Fibroblast of lung (primary cell): ENCODE measurements around the gene CDC37.

Experiments
- EZH2 ChIP-seq: IDR thresholded peaks from 2 replicates; pipeline ENCODE4 v1.5.1; 2012; ENCODE audit warnings: low read length, control low read depth, mild to moderate bottlenecking; ENCODE audit errors: missing control alignments
- TF ChIP-seq, protein P1 (sequence below), 2 donors: IDR thresholded peaks in 1 of 2; conservative IDR thresholded peaks in 1 of 2; 1 replicate in 1 of 2; 2 replicates in 1 of 2; pipeline ENCODE4 v1.5.1; 2011 to 2012; ENCODE audit warnings: low read length in 2 of 2, control low read depth in 1 of 2, inconsistent platforms in 1 of 2, low read depth in 1 of 2, mild to moderate bottlenecking in 1 of 2

DNA sequence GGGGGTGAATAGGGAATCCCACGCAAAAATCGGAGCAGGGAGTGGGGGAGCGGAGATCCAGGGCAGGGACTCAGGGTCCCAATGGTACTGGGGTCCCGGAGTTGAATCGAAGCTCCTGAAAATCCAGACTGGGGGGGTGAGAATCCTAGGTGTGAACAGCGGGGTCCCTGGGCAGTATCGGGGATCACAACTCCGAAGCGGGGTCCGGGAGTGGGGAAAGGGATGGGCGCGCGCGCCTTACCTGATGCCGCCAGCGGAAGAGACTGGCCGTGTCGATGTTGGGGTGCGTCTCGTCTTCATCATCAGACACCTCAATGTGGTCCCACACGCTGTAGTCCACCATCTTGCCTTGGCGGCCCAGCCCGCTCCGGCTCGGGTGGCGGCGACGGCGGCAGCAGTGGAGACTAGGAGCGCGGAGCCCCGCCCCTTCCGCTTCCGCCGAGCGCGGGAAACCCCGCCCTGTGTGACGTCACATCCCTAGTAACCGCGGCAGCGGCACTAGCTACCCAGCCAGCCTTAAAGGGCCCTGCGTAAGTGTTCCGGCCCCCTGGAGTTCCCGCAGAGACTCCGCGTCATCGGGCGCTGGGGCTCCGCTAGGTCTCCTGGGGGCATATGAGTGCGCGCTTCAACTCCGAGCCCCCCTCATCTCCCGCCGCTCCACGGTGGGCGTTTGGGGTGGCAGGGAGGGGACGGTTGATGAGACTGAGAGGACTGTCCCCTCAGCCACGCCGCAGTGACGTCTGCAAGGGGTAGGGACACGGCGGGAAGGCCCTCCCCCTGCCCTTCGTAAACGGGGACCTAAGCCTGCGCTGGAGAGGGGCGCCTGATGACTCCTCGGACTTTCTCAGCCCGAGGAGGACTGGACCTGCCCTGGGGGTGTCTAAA lies at the start of gene CDC37:
- TF ChIP-seq, protein P1, sequence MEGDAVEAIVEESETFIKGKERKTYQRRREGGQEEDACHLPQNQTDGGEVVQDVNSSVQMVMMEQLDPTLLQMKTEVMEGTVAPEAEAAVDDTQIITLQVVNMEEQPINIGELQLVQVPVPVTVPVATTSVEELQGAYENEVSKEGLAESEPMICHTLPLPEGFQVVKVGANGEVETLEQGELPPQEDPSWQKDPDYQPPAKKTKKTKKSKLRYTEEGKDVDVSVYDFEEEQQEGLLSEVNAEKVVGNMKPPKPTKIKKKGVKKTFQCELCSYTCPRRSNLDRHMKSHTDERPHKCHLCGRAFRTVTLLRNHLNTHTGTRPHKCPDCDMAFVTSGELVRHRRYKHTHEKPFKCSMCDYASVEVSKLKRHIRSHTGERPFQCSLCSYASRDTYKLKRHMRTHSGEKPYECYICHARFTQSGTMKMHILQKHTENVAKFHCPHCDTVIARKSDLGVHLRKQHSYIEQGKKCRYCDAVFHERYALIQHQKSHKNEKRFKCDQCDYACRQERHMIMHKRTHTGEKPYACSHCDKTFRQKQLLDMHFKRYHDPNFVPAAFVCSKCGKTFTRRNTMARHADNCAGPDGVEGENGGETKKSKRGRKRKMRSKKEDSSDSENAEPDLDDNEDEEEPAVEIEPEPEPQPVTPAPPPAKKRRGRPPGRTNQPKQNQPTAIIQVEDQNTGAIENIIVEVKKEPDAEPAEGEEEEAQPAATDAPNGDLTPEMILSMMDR (conservative IDR thresholded peaks at IDR 0.05 in 1 of 2, IDR thresholded peaks at IDR 0.05 in 1 of 2; ENCODE audit: low read depth in 1 of 2, low read length in 2 of 2): no peak
- TF ChIP-seq EZH2: no peak
